Smooth muscle cell of the pulmonary artery (primary cell): ENCODE data around the gene DZIP1L. TPM values are rescaled to one million over a fixed set of nuclear protein-coding genes. Genes with fewer than 3 reads are reported as not detected.

ENCODE experiments used
- total RNA-seq: library from RNA; depleted of rRNA; stranded (reverse); fragments of >200 nt; gene quantifications from 2 replicates; pipeline ENCODE4 v1.2.3, GENCODE V29; 2014

DZIP1L gene
- total RNA-seq = 25.7 and 28.9 TPM in 2 replicates

GRCh38 chr3:138114988-138115971 lies at the start of gene DZIP1L:
Gene DZIP1L, minus strand, starts transcription at chr3:138115608. Its CDS starts 11,637 bp downstream, at chr3:138103971.

GRCh38 chr3:138132239-138132638 lies 16.8 kb upstream of the DZIP1L start, which contains the start of gene A4GNT:
Gene A4GNT, minus strand, starts transcription at chr3:138132390. Its CDS starts 1,134 bp downstream, at chr3:138131256.

Other genes starting within 250 kb of the DZIP1L start
- not detected in 2 replicates for gene CLDN18, start 105.4 kb downstream of the DZIP1L start, total RNA-seq
- not detected in 2 replicates for gene A4GNT, start 16.8 kb upstream of the DZIP1L start, total RNA-seq
- gene DBR1, start 59.3 kb upstream of the DZIP1L start, total RNA-seq = 10.0 and 13.7 TPM in 2 replicates
- gene ARMC8, start 71.7 kb upstream of the DZIP1L start, total RNA-seq = 42.6 and 48.5 TPM in 2 replicates
- 0.07 TPM in 1 of 2 replicates, not detected in the other for gene NME9, start 214.2 kb upstream of the DZIP1L start, total RNA-seq
- 54.4 and 74.1 TPM in 2 replicates for gene MRAS, start 233.0 kb upstream of the DZIP1L start, total RNA-seq